ENCODE results near the gene CPNE4. TPM values are rescaled to one million over a fixed set of nuclear protein-coding genes. Genes with fewer than 3 reads are reported as not detected.

Gene CPNE4
- total and polyA plus RNA-seq, 10 donors, result 0.03 to 3.1 (median 0.91) TPM; not detected in 2

GRCh38 chr3:131568460-131568859 is 466.4 kb downstream of the CPNE4 start:
- H3K9me3 ChIP-seq, result no peaks in the 10 kb centered on the region
- peaks cover 0 to 2% (median 0%) of the 10 kb centered on the region in 7 donors for H3K27me3 ChIP-seq (replicated peaks in 1 of 7)
- intact Hi-C loops (cut with DNase I; ENCODE audit: low total_unique reads), result no loop called here
- no peak for DNase-seq
- no peak for TF ChIP-seq POLR2AphosphoS5 (IDR thresholded peaks at IDR 0.05)
- TF ChIP-seq, protein P1, sequence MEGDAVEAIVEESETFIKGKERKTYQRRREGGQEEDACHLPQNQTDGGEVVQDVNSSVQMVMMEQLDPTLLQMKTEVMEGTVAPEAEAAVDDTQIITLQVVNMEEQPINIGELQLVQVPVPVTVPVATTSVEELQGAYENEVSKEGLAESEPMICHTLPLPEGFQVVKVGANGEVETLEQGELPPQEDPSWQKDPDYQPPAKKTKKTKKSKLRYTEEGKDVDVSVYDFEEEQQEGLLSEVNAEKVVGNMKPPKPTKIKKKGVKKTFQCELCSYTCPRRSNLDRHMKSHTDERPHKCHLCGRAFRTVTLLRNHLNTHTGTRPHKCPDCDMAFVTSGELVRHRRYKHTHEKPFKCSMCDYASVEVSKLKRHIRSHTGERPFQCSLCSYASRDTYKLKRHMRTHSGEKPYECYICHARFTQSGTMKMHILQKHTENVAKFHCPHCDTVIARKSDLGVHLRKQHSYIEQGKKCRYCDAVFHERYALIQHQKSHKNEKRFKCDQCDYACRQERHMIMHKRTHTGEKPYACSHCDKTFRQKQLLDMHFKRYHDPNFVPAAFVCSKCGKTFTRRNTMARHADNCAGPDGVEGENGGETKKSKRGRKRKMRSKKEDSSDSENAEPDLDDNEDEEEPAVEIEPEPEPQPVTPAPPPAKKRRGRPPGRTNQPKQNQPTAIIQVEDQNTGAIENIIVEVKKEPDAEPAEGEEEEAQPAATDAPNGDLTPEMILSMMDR (IDR thresholded peaks at IDR 0.05 in 8 of 11, conservative IDR thresholded peaks at IDR 0.05 in 3 of 11), result no peak
- TF ChIP-seq POLR2A (IDR thresholded peaks at IDR 0.05), result no peak
- H3K27ac ChIP-seq, result no peak overlapping the region
- H3K4me1 ChIP-seq, result no peaks in the 10 kb centered on the region
- no peak overlapping the region for H3K4me3 ChIP-seq
- H3K36me3 ChIP-seq, result no peaks in the 10 kb centered on the region
- WGBS, 5 donors, result 35 to 49% (median 38%) methylated on average over 5 of the region's 5 CpGs

- intact Hi-C loops (cut with DNase I; ENCODE audit: low total_unique reads), result no loop called here
- Histone ChIP-seq H3K27me3 (replicated peaks in 1 of 7) (peaks cover 0 to 10% (median 0%) of the 10 kb centered on the region in 7 donors), H3K27ac (no peak overlapping the region), H3K9me3 (no peaks in the 10 kb centered on the region), H3K36me3 (no peaks in the 10 kb centered on the region), H3K4me1 (no peaks in the 10 kb centered on the region), H3K4me3 (no peak overlapping the region)
- 75 to 85% (median 83%) methylated on average over 4 of the region's 4 CpGs for WGBS, 5 donors
- TF ChIP-seq, protein P1 (IDR thresholded peaks at IDR 0.05 in 8 of 11, conservative IDR thresholded peaks at IDR 0.05 in 3 of 11), result no peak
- no peak for TF ChIP-seq POLR2A (IDR thresholded peaks at IDR 0.05)
- no peak for TF ChIP-seq POLR2AphosphoS5 (IDR thresholded peaks at IDR 0.05)
- no peak for DNase-seq
Observed at GRCh38 chr3:131564812-131565211, 470.0 kb downstream of the CPNE4 start.

DNA sequence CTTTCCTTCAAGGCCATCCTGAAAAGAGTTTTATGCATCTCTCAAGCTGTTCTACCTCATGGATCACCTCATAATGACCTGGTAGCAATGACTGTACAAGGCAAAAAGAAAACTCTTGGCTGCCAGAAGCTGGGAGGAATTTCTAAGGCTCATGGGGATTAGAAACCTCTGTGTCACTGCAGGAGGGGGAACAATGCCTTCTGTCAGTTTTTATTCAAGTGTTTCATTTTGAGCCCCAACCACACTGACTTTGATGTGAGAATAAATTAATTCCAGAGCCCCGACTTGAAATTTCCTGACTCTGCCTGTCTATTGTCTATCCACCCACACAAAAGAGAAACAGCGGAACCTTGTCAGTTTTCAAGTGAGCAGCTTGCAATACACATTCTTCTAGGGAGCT is 473.3 kb downstream of the CPNE4 start:
- Histone ChIP-seq H3K27ac (no peak overlapping the region), H3K9me3 (no peaks in the 10 kb centered on the region), H3K27me3 (replicated peaks in 1 of 7) (peaks cover 0 to 15% (median 0%) of the 10 kb centered on the region in 7 donors), H3K4me3 (no peak overlapping the region), H3K4me1 (no peaks in the 10 kb centered on the region), H3K36me3 (no peaks in the 10 kb centered on the region)
- no peak for DNase-seq
- TF ChIP-seq, protein P1 (IDR thresholded peaks at IDR 0.05 in 8 of 11, conservative IDR thresholded peaks at IDR 0.05 in 3 of 11), result no peak
- no peak for TF ChIP-seq POLR2A (IDR thresholded peaks at IDR 0.05)
- TF ChIP-seq POLR2AphosphoS5 (IDR thresholded peaks at IDR 0.05), result no peak
- intact Hi-C loops (cut with DNase I; ENCODE audit: low total_unique reads), result no loop called here
- WGBS, 5 donors, result 40 to 63% (median 51%) methylated on average over 2 of the region's 2 CpGs

GRCh38 chr3:131560795-131561194 is 474.0 kb downstream of the CPNE4 start:
- H3K36me3 ChIP-seq, result no peaks in the 10 kb centered on the region
- H3K27me3 ChIP-seq (replicated peaks in 1 of 7), result peaks cover 0 to 15% (median 0%) of the 10 kb centered on the region in 7 donors
- H3K4me1 ChIP-seq, result no peaks in the 10 kb centered on the region
- H3K4me3 ChIP-seq, result no peak overlapping the region
- intact Hi-C loops (cut with DNase I; ENCODE audit: low total_unique reads), result no loop called here
- H3K27ac ChIP-seq, result no peak overlapping the region
- DNase-seq, result no peak
- 82 to 89% (median 85%) methylated on average over 3 of the region's 3 CpGs for WGBS, 5 donors
- TF ChIP-seq POLR2AphosphoS5 (IDR thresholded peaks at IDR 0.05) (no peak), POLR2A (IDR thresholded peaks at IDR 0.05) (no peak)
- TF ChIP-seq, protein P1 (IDR thresholded peaks at IDR 0.05 in 8 of 11, conservative IDR thresholded peaks at IDR 0.05 in 3 of 11), result no peak
- no peaks in the 10 kb centered on the region for H3K9me3 ChIP-seq
